Fibroblast of lung (primary cell): ENCODE data around the gene MRTO4.

Experiments used
- CTCF ChIP-seq, 2 donors: IDR thresholded peaks in 1 of 2; conservative IDR thresholded peaks in 1 of 2; 1 replicate in 1 of 2; 2 replicates in 1 of 2; pipeline ENCODE4 v1.5.1; 2011 to 2012; ENCODE audit warnings: low read length in 2 of 2, control low read depth in 1 of 2, inconsistent platforms in 1 of 2, low read depth in 1 of 2, mild to moderate bottlenecking in 1 of 2
- EZH2 ChIP-seq: IDR thresholded peaks from 2 replicates; pipeline ENCODE4 v1.5.1; 2012; ENCODE audit warnings: low read length, control low read depth, mild to moderate bottlenecking; ENCODE audit errors: missing control alignments

- TF ChIP-seq CTCF (conservative IDR thresholded peaks at IDR 0.05 in 1 of 2, IDR thresholded peaks at IDR 0.05 in 1 of 2; ENCODE audit: low read depth in 1 of 2, low read length in 2 of 2) (no peak), EZH2 (no peak)
These were observed 40.6 kb upstream of the MRTO4 start for GRCh38 chr1:19210772-19211549.
